UCSD-AML1 (cell line): ENCODE data around the gene RNF225.
"Not testable (repeated sequence)": the region's sequence is repeated elsewhere in the genome, so short reads cannot be mapped to it uniquely, and the experiment has no call there.

ENCODE experiments used
- DNase-seq: peaks from one replicate; lab custom pipeline; 2025; ENCODE audit not compliant: unreplicated experiment; lab: John Stamatoyannopoulos, UW

The RNF225 gene

DNA sequence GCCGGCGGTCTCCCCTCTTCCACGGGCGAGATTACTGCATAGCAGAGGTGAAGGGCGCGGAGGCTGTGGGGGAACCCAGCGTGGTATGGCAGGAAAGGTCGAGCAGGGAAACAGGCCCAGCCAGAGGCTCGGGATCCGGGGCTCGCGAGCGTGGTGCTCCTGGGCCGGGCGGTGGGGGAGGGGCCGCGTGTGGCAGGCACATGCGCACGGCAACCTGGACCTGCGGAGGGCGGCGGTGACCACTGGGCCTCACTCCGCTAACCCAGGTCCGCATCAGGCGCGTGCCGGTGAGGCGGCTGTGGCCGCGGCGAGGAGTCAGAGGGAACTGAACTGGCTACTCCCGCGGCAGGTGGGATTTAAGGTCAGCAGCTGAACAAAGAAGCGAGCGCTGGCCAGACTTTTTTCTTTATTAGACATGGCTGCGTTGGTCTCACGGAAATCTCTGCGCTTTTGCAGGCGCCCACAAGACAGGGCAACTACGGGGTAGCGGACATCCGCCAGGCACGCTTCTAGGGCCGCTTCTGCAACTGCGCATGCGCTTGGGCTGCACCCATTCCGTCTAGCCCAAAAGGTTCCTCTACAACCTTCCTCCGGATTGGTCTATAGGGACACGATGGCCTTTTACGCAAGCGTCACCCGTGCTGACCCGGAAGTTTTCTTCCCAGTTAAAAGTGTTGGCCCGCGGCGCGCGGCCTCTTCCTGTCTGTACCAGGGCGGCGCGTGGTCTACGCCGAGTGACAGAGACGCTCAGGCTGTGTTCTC is 8.7 kb upstream of the RNF225 start, which contains the start of gene RPS5:
Gene RPS5 (plus strand): TSS at position 694 of the 762 bp plus-strand sequence. CDS start 869 bp downstream, outside the sequence.
- DNase-seq, result peak; percentile 95

DNA sequence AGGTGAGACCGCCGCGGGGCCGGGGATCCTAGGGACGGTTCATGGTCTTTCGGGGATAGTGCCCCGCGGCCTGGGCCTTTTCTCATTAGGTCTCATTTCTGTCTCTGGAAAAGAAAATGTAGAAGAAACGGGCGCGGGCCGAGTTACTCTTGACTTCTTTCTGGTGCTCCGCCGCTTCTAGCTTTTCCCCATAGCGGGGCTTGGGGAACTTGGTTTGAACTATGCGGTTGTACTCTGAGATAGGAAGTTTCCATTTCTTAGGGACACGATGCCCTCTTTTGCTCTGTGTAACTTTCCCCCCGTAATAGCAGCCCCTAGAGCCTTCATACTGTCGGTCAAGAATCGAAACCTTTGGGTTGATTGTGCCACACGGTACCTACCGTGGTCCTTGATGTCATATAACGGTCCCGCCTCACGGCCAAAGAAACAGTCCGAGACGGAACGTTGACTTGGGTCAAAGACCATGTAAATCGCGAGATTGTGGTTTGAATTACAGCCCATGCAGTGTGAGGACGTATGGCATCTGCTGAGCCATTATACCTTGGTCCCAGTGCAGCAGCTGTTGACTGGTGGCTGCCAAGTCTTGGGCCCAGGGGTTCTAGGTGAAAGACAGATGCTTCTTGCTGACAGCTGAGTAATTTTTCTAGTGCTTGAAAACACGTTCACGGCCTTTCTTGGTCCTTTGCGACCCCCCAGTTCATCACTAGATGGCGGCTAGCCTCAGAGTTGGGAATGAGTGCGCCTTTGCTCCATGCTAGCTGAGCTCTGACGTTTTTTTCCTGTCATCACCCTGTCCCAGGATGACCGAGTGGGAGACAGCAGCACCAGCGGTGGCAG is 7.9 kb upstream of the RNF225 start:
- no peak for DNase-seq

DNA sequence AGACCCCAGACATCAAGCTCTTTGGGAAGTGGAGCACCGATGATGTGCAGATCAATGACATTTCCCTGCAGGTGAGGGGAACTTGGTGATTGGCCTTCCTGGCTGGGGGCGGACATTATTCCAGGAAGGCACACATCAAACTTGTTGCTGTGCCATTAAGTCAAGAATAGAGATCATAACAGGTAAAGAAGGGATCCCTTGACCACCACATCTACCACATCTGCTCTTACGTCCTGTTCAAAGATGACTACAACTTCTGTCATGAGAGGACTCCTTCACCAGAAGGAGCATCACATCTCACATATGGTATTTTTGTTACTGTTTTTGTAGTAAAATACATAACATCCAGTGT is 7.3 kb upstream of the RNF225 start:
- no peak for DNase-seq

DNA sequence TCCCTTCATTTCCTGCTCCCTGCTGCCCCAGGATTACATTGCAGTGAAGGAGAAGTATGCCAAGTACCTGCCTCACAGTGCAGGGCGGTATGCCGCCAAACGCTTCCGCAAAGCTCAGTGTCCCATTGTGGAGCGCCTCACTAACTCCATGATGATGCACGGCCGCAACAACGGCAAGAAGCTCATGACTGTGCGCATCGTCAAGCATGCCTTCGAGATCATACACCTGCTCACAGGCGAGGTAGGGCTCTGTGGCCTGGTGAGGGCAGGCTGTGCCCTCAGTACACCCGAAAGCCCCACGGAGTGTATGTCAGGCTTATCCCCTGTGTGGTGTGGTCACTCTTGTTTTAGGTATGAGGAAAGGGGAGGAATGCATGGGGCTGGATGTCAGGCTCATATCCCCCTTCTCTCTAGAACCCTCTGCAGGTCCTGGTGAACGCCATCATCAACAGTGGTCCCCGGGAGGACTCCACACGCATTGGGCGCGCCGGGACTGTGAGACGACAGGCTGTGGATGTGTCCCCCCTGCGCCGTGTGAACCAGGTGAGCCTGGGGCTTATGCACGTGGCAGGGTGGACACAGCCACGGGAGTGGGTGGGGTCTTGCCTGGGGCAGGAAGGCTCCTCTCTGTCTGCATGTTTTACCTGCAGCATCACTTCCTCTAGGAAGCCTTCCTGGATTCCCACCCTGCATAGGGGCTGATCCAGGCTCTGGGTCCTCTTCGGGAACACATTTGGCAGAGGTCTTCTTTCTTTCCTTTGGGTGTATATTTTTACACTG is 2.3 kb upstream of the RNF225 start:
- no peak for DNase-seq

DNA sequence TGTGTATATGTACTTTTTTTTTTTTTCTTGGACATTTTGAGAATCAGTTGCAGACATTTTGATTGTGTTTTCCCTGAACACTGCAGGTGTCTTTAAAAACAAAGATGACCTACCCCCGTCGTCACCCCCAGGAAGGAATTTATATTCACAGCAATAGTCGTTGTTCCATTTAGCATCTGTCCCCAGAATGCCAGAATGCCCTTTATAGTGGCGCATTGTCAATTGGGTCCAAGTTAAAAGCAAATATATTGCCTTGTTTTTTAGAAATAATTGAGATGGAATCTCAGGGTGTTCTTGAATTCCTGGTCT is 1.8 kb upstream of the RNF225 start:
- no peak for DNase-seq

DNA sequence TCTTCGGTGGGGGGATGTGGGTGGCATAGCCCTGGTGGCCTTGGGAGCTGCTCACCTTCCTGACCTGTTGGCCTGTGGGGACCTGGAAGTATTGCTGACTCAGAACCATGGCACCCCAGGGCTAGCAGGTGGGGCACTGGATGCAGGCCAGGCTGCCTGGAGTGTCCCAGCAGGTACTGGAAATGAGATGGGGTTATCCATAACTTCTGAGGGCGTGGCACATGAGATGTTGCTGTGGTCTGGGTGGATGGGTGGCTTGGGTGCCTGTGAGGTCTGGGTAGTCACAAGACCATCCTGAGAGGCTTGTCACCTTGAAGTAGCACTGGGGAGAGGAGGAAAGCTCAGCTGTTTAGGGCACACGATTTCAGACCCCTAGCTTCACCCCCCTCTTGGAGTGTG is 636 bp upstream of the RNF225 start:
- DNase-seq, result no peak

DNA sequence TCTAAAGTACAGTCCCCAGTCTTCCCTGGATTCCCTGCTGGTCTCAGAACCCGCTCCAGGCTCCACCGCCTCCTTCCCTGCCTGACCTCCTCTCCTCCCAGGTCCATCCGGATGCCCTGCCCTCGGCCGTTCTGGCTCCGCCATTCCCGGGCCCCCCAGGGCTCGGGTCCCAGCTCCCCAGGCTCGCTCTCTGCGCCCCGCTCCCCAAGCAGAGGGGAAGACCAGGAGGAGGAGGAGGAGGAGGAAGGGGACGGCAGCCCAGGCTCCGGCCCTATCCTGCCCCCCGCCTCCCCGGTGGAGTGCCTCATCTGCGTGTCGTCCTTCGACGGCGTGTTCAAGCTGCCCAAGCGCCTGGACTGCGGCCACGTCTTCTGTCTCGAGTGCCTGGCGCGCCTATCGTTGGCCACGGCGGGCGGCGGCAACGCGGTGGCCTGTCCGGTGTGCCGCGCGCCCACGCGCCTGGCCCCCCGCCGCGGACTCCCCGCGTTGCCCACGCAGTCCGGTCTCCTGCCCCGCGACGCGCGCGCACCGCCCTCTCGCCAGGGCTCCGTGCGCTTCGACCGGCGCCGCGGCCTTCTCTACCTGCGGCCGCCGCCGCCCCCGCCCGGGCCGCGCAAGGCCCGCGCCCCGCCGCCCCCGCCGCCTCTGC is 647 bp downstream of the RNF225 start:
- no peak for DNase-seq

DNA sequence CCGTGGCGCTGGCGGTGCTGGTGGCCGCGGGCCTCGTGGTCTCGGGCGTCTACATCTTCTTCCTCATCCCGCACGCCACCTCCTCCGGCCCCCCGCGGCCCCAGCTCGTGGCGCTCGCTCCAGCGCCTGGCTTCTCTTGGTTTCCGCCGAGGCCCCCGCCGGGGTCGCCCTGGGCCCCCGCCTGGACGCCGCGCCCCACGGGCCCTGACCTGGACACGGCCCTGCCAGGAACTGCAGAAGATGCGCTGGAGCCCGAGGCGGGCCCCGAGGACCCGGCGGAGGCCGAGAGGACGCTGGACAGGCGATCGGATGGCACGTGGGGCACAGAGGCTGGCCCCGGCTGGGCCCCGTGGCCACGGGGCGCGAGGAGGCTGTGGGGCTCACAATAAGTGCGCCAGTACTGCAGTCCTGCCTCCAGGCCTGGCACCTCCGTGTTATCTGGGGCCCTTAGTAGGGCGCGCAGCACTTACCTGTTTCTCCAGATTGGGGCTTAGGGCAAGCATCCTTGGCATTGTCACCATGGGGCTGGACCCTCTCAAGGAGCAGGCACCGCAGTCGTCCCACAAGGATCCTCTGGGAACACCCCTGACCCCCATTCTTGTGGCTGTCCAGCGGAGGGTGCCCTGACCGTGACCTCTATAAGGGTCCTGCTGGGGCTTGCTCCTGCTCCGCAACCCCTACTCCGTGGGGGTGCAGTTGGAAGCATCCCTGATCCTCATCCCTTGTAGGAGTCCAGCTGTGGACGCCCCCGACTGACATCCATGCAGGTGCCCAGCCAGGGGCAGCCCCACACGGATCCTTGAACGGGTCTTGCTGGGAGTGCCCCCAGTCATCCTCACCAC is 1.5 kb downstream of the RNF225 start:
- DNase-seq, result no peak

DNA sequence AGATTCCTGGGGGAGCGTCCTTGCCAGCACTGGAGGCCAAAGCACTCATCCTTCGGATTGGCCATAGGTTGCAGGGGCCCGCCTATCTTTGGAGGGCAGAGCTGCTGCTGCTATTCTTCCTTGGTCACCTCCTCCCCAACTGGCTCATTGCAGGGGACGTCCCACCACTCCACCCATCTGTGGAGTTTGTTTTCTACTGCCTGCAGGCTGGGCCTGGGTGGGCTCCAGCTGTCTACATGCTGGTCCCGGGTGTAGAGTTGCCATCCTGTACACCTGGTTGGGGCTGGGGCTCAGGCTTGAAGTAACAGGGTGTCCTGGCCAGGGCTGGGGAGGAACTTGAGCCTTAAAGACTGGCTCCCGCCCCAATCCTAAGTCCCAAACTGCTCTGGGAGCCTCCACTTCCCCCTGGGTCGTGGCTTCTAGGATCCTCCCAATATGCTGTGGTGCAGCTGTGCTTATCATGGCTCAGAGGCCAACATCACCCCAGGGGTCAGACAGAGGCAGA is 2.1 kb downstream of the RNF225 start:
- no peak for DNase-seq

DNA sequence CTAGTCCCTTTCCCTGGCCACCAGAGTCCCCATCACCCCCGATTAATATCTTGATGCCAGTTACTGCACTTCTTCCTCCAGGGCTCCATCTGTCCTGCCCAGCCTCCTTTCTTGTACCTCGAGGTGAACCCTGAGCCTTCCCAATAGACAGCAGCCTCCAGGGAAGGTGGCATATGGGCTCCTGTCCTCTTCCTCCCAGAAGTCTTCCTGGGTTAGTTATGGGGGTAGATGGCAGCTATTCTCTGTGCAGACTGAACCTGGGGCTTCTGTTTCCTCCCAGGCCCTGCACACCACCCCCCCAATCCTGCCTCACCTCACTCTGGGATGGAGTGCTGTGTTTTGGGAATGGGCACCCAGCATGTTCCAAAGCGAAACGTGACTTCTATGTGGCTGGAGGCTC is 2.6 kb downstream of the RNF225 start:
- DNase-seq, result no peak

DNA sequence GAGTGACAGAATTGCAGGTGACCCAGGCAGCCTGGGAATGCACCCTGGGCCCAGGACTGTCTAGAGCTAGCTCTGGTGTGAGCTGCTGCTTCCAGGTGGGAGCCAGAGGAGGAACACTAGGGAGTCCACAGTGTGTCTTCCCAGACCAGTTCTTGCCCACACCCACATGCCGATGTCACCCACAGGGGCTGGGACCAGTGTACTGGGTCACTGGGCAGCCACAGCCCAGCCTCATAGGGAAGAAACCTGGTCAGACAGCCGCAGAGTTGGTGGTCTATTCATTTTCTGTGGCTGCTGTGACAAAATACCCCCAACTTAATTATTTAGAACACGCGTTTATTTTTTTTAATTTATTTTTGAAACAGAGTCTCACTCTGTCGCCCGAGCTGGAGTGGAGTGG is 3.1 kb downstream of the RNF225 start:
- DNase-seq, result no peak

DNA sequence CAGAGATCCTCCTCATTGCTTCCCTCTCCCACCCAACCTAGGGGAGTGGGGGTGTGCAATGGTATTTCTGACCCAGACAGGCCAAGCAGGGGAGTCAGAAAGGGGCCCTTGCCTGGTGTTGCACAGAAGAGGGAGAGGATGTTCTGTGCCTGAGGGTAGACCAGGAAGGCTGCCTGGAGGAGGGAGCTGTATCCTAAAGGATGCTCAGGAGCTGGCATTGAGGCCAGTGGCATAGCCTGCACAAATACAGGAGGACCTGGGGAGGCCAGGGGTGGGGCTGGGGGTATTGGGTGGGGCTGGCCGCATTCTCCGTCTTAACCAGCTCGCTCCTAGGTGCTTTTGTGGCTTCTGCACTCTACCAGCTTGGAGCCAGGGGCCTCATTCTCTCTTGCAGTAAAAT is 4.4 kb downstream of the RNF225 start:
- no peak for DNase-seq

DNA sequence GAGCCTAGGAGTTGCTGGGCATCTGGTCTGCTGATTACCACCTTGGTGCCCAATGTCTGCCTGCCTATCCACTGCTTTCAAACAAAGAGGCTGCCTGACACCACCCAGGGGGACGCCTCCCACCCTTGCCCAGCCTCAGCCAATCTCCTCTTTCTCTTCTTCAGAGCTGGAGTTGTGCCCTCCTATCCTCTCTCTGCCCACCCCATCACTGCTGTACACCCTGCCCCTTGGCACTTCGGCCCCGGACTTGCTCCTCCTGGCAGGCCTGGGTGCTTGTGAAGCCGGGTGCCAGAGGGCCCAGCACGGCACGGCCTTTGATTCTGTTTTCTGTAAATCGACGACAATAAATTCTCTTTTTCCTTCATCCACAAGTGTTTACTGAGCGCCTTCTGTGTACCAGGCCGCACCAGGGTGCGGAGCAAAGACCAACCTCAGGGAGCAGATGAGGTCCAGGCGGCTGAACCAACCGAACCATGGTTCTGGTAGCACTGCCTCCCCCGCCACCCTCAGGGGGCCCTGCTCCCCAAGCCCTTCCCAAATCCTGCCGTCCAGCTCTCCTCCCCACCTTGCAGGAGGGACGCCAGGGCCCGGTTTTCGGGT is 5.0 kb downstream of the RNF225 start:
- no peak for DNase-seq

DNA sequence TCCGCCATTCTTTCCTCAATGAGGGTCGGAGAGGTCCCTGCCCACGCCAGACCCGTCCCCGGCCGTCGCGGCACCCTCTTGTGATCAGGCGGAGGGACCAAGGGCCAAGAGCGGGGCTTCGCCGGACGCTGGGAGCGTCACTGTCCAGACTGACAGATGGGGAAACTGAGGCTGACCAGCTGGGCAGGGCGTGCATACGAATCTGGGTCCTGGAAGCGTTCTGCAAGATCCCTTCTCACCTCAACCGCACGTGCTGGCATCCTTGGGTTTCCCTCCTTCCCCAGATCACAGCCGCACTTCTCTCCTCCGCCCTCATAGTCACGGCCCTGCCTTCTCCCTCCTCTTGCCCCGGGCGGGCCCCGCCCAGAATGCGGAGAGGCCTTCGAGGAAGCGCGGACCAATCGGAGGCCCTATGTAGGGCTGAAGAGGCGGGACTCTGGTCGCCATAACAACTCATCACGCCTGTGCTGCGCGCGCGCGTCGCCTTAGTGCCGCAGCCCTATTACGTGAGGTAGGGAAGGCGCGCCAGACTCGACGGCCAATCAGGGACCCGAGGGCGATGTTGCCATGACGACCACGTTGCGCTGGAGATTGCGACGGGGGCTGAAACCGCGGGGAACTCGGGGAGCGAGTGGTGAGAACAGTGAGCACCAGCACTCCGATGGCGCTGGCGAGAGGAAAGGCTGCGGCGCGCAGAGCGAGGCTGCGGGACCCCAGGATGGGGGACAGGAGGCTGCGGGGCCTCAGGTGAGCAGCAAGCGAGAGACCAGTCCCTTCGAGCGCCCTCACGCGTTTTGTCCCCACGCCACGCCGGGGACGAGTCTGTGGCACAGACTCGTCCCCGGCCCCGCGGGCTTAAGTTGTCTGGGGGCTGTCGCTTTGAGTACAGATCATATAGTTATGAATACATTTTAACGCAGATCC is 5.7 kb downstream of the RNF225 start:
- DNase-seq, result peak; percentile 99

DNA sequence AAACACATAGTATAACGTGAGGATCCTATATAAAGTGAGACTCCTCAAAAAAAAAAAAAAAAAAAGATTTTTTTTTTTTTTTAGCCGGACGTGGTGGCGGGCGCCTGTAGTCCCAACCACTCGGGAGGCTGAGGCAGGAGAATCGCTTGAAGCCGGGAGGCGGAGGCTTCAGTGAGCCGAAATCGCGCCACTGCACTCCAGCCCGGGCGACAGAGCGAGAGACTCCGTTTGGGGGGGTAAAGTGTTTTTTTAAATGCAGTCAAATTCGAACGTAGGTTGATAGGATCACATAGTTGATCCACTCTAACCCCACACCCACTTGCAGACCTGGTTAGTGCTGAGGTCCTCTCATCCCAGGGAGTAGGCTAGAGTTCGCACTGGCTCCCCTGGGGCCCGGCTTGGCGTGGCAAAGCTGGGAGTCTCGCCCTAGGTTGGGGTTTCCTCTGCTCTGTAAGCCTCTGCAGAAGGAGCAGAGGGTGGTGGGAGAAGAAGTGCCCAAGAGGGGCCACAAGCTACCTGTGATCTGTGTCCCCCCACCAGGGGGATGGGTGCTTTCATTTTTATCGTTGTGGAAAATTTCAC is 6.5 kb downstream of the RNF225 start:
- no peak for DNase-seq

DNA sequence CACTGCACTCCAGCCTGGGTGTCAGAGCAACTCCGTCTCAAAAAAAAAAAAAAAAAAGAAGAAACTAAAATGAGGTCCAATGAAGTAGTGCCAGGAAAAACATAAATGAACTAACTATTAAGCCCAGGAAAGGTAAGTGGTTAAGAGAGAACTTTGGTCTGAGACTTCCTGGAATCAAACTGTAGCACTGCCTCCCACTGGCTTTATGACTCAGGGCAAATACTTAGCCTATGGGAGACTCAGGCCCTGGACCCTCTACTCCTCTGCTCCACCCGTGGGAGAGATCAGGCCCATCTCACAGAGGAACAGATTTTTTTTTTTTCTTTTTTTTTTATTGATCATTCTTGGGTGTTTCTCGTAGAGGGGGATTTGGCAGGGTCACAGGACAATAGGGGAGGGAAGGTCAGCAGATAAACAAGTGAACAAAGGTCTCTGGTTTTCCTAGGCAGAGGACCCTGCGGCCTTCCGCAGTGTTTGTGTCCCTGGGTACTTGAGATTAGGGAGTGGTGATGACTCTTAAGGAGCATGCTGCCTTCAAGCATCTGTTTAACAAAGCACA is 8.5 kb downstream of the RNF225 start:
- not testable (repeated sequence) for DNase-seq

DNA sequence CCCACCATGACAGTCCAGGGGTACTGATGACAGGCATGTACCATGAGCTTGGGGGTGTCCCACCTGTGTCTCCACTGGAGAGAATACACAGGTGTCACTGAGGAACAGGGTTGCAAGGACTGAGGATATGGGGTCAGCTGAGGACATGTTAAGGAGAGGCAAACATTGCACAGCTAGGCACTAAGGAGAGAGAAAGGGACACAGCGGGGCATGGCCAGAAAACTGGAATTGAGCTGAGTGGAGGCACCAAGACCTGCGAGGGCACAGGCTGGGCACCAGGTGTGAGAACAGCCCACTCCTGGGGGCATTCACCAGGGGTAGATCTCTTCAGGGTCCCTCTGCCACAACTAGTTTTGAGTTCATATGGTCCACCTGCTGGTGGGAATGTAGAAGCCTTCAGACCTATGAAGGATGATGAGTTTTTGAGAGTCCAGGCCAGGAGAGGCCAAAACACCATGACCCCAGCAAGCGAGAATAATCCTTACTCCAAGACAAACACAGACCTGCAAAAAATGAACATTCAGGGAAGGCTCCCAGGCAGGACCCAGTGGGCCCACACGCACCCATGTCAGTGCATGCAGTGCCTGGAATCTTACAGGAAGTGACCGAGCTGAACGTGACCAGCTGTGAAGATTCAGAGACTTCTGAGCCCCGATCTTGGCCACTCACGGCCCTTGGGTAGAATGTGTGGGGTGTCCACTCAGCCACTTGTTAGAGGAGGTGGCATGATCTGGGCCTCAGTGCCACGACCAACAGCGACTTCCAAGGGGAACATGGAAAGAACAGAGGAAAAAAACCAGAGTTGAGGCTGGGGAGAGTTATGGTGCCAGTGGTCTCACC is 11.6 kb downstream of the RNF225 start:
- no peak for DNase-seq
